ENCODE measurements around the gene PLEKHA7.
"Not testable (repeated sequence)": the region's sequence is repeated elsewhere in the genome, so short reads cannot be mapped to it uniquely, and the experiment has no call there.

PLEKHA7 gene

GRCh38 chr11:16874275-16874975 is 139.8 kb downstream of the PLEKHA7 start:
- DNase-seq: no peak

GRCh38 chr11:16873289-16873688 is 140.9 kb downstream of the PLEKHA7 start:
- DNase-seq: no peak

- DNase-seq: no peak
Measured at GRCh38 chr11:16871368-16871767, 142.8 kb downstream of the PLEKHA7 start.

GRCh38 chr11:16867097-16867496 is 147.1 kb downstream of the PLEKHA7 start:
- DNase-seq: no peak

- DNase-seq: not testable (repeated sequence)
Measured at GRCh38 chr11:16864428-16864827, 149.8 kb downstream of the PLEKHA7 start.

DNA sequence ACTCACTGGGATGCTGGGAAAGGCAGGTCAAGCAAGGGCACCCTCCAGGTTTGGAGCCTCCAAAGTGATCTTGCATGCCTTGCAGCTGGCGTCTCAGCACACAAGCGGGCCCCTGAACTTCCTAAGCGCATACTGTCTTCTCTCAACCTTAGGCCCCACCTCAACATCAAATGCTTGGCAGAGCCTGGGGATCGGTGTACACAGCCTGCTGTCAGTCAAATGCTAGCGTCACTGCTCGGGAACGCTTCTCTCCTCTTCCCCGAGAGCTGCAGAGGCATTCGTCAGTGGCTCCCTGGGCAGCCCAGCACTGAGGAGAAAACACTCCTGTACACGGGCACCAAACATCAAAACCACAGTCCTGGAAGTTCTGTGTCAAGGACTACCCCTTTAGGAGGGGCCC is 150.8 kb downstream of the PLEKHA7 start:
- DNase-seq: no peak

DNA sequence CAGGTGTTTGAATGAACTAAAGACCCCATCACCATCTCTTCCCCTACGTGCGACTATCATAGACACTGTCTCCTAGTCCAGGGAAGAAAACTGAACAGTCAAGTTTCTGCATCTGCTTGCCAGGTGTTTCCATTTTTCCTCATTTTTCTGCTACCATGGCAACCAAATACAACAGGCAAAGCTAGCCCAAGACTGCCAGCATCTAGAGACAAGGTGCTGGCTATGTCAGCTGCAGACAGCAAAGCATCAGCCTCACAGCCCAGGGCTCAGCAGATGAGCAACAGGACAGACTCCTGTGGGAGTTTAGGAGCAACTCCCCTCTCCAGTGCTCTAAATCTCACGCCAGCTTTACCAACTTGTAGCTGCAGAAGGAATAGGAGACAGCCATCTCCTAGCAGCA is 151.5 kb downstream of the PLEKHA7 start:
- DNase-seq: no peak

- no peak for DNase-seq
Measured at GRCh38 chr11:16861862-16862261, 152.4 kb downstream of the PLEKHA7 start.

DNA sequence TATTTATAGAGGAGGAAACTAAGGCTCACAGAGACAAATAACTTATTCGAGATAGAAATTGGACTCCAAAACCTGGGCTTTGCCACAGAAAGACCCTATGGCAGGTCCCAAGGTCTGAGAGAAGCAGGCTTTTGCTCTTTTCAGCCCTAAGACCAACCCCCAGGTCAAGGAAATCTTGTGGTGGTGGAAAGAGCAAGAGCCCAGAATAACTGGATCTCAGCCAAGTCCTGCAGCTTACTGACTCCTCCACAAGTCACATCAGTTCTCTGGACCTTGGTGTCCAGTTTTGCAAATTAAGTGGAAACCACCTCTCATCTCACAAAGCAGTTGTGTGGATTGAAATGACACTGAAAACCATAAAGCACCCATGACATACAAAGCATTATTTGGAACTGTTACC is 153.6 kb downstream of the PLEKHA7 start:
- DNase-seq: no peak

GRCh38 chr11:16859651-16860050 is 154.6 kb downstream of the PLEKHA7 start:
- no peak for DNase-seq

GRCh38 chr11:16857186-16857585 is 157.0 kb downstream of the PLEKHA7 start:
- DNase-seq: no peak

DNA sequence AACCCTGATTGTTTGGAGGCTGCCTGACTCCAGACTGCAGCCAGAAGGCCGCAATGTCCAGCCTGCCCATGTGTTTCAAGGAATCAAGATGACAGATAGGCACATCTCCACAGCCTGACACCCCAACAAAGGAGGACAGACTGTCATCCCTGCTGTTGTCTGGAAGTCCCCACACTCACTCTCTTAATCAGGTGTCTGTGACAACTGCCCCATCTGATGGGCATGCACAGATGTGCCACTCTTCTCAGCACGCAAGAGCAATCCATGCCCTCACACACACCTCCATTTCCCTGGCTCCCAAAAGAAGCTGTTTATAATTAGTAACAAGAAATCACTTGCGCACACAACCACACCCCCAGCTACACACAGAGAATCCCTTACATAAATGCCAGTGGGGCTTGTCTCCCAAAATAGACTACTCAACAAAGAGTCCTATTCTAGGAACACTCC is 158.2 kb downstream of the PLEKHA7 start:
- no peak for DNase-seq

- no peak for DNase-seq
Measured at GRCh38 chr11:16854979-16855378, 159.2 kb downstream of the PLEKHA7 start.

GRCh38 chr11:16853859-16854258 is 160.4 kb downstream of the PLEKHA7 start:
- DNase-seq: no peak

GRCh38 chr11:16853266-16853665 is 160.9 kb downstream of the PLEKHA7 start:
- no peak for DNase-seq

DNA sequence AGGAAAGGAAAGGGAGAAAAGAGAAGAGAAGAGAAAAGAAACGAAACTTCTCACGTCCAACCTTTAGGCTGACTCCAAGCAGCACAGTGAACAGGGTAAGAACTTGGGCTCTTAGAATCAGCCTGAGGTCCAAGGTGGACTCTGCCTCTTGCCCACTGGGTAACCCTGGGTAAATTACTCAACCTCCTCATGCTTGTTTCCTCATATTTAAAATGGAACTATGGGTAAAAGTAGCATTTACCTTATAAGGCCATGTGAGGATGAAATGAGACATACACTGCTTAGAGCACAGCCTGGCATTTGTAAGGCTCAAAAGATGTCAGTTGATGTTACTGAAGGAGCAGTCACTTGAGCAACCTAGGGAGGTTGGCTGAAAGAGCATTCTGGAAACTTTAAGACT is 167.9 kb downstream of the PLEKHA7 start:
- DNase-seq: no peak

DNA sequence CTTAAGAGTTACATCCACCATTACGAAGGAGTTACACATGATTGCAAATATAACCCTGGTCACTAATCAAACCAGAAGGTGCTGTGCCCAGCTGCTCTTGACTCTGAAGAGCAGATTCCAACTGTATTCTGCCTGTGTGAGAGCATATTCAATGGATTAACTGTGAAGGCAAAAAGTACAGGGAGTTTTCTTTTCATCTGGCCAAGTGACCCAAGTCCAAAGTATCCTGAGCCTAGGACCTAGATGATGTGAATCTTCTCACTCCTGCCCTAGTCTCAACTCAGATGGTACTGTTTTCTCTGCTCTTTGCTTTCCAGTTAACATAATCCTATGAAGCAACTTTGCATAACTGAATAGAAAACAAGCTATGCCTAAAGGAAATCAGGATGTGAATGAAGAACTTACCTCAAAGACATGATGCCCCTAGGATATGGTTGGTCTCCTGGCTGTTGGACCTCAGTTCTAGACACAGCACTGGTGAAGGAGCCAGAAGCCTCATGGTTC is 169.9 kb downstream of the PLEKHA7 start:
- no peak for DNase-seq

- DNase-seq: no peak
Measured at GRCh38 chr11:16843294-16843693, 170.9 kb downstream of the PLEKHA7 start.

GRCh38 chr11:16841984-16842383 is 172.2 kb downstream of the PLEKHA7 start:
- no peak for DNase-seq

DNA sequence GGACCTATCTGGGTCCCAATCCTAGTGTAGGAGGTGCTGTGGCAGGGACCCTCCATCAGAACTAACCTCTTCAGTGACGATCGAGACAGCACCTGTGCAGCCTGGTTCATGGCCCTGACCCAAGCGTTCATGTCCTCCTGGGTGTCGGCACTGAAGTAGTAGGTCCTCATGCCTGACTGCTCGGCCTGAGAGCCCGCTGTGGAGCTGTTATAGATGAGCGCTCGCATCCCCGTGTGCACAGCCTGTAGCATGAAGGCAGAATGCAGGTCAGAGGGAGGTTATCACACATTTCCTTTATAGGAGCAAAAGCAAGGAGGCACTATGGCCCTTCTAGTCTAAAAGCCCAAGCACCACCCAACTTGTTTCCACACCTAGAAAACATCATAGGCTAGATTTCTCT is 172.7 kb downstream of the PLEKHA7 start:
- DNase-seq: no peak

GRCh38 chr11:16840951-16841350 is 173.3 kb downstream of the PLEKHA7 start:
- no peak for DNase-seq

- DNase-seq: no peak
Measured at GRCh38 chr11:16839821-16840220, 174.4 kb downstream of the PLEKHA7 start.

DNA sequence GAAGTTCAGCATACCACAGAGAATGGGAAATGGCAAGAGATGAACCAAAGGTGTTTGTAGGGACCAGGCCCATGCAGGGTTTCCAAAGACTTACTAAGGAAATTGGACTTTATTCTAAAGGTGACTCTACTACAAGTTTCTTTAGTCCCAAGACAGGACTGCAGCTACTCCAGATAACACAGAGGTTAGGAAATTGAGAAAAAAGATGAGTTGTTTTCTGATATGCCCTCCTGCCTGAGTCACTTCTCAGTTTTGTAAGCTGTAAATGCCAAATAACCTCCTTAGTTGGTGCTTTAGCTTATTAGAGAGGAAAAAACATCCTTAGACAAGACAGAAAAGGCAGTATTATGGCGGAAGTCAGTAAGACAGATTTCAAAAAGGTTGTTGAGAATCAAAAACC is 179.8 kb downstream of the PLEKHA7 start:
- DNase-seq: no peak

DNA sequence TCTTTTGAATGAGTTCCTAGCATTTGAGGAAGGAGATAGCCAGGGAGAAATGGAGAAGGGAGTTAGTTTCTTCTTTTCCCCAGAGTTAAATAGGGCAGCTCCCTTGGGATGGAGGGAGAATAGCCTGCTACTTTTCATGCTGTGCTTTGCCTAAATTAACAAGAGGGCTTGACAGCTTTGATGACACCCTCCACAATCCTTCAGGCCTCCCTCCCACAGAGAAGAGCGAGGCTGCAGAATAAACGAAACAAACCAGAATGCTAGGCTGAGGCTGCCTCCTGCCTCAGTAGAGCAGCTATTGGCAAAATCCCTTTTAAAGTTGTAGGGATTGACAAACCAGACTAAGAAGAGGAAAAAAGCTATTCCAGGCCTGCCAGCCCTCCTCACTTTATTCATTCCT is 181.2 kb downstream of the PLEKHA7 start:
- DNase-seq: no peak

DNA sequence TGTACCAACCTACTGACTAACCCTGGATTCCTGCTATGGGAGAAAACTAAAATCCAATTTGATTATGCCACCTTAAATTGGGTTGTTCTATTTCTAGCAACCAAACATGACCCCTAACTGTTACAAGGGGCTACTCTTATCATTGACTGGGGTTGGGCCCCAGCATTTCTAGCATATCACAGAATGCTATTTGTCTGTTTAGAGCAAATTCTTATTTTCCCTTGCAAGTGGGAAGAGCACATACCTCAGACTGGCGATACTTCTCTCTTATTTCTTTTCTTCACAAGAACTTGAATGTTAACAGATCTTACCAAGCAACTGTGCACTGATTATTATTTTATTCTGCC is 182.0 kb downstream of the PLEKHA7 start:
- DNase-seq: no peak

Measured in NCI-H1436 treated with DMSO at 0.1 percent for 48 hours (cell line).